Epithelial cell of proximal tubule (primary cell): Measurements from ENCODE around the gene MC1R. TPM values are rescaled to one million over a fixed set of nuclear protein-coding genes. Genes with fewer than 3 reads are reported as not detected.

ENCODE experiments used
- DNase-seq: peaks from one replicate; pipeline ENCODE4 v3.0.0-alpha.2; 2011; ENCODE audit warnings: low read depth
- H3K4me3 ChIP-seq: 2 replicates; pipeline ENCODE4 v1.5.1; 2011; ENCODE audit warnings: low read depth, mild to moderate bottlenecking, low read length
- total RNA-seq: library from RNA; depleted of rRNA; stranded (reverse); fragments of >200 nt; gene quantifications from 2 replicates; pipeline ENCODE4 v1.2.3, GENCODE V29; 2015
- TF ChIP-seq, protein P1 (sequence below): conservative IDR thresholded peaks from 2 replicates; pipeline ENCODE4 v1.5.1; 2012; ENCODE audit warnings: low read depth, mild to moderate bottlenecking, low read length

Gene MC1R
- total RNA-seq, 1 donor from 2014 or later = 2.5 TPM

DNA sequence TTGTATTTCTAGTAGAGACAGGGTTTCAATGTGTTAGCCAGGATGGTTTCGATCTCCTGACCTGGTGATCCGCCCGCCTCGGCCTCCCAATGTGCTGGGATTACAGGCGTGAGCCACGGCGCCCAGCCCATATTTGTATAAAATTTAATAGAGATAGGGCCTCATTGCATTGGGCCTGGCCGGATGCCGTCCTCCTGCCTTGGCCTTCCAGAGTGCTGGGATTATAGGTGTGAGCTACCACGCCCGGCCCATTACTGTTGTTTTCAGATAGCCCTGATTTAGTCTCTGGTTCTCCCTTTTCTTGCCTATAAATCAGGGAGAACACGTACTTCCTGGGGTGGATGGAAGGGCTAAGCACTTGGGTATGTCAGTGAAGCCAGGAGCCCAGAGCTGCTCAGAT lies 33.4 kb downstream of the MC1R start:
- TF ChIP-seq, protein P1, sequence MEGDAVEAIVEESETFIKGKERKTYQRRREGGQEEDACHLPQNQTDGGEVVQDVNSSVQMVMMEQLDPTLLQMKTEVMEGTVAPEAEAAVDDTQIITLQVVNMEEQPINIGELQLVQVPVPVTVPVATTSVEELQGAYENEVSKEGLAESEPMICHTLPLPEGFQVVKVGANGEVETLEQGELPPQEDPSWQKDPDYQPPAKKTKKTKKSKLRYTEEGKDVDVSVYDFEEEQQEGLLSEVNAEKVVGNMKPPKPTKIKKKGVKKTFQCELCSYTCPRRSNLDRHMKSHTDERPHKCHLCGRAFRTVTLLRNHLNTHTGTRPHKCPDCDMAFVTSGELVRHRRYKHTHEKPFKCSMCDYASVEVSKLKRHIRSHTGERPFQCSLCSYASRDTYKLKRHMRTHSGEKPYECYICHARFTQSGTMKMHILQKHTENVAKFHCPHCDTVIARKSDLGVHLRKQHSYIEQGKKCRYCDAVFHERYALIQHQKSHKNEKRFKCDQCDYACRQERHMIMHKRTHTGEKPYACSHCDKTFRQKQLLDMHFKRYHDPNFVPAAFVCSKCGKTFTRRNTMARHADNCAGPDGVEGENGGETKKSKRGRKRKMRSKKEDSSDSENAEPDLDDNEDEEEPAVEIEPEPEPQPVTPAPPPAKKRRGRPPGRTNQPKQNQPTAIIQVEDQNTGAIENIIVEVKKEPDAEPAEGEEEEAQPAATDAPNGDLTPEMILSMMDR = no peak
- H3K4me3 ChIP-seq = no peak overlapping the region
- DNase-seq = no peak

DNA sequence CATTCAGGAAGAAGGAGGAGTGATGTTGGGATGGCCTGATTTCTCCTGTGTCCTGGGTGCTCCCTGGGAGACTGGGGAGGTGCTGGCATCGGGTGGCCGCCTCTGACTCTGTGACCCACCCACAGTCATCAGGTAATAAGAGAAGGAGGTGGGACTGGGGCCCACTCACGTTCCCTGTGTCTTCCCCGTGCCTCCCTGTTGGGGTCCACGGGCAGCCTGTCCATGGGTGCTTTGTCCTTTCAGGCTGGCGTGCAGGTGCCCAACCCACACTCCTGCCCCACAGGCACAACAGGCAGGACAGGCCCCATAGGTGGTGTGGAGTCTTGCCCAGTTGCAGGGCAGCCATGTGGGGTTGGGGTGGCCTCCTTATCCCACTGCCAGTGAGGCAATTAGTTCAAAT lies 33.9 kb downstream of the MC1R start:
- TF ChIP-seq, protein P1 = no peak
- H3K4me3 ChIP-seq = no peak overlapping the region
- DNase-seq = no peak

DNA sequence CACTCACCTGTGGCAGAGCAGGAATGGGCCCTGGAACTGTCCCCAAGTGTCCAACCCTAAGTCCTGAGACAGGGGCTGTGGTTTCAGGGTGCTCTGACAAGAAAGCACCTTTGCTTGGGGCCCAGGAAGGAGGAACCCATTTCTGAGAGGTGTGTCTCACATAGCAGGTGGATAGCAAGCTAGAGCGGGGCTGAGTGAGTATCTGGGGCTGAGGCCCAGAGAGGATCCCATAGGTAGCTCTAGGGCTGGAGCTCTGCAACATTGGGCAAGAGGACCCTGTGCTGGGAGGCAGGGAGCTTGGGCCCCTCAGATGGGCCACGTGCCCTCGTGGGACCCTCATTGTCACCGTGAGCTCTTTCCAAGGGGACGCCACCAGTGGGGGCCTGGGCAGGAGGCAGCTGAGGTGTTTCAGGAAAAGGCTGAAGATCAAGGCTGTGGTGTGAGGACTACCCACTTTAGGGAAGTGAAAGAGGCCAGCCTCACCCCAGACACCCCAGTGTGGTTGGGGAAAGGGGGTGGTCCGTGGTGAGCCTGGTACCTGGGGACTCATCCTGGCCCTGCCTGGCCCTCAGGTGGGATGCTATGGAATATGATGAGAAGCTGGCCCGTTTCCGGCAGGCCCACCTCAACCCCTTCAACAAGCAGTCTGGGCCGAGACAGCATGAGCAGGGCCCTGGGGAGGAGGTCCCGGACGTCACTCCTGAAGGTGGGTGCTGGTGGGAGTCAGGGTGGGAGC lies 35.2 kb downstream of the MC1R start:
- TF ChIP-seq, protein P1 = no peak
- no peak for DNase-seq
- H3K4me3 ChIP-seq = no peak overlapping the region

DNA sequence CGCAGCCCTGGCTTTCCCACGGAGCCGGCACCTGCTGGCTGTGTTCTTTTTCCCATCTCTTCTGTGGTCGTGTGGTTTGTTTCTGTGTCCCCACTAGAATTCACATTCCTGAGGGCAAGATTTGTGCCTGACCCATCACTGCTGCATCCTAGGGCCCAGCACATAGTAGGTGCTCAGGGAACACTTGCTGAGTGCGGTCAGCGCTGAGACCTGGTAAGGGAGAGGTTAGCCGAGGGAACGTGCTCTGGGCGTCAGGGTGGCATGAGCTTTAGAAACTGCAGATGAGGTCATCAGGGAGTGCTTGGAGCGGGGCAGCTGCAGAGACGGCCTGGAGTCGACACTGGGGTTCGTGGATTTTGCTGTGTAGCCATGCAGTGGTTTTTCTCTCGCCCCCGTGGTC lies 35.8 kb downstream of the MC1R start:
- TF ChIP-seq, protein P1 = no peak

DNA sequence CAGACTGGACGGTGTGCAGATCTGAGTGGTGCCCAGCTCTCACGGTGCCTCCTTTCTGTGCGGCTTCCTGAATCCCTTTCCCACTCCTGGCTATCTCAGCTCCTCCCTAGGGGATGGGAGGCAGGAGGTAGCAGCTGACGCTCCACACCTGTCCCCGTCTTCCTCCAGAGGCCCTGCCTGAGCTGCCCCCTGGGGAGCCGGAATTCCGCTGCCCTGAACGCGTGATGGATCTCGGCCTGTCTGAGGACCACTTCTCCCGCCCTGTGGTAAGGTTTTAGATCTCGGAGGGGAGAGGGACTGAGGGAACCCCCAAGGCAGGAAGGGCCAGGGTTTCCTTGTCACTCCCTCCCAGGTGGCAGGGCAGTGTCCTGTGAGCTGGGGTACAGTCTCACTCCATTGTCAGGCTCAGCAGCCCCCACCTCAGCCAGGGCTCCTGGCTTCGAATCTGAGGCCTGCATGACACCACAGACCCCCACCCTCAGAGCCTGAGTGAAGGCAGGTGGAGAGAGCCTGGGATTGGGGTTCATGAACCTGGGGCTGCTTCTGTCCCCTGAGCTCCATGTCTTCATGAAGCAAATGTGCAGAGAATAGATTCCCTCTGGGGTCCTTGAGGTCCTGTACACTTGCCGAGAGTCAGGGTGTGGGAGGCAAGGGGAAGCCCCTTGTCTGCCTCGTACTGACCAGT lies 36.5 kb downstream of the MC1R start:
- TF ChIP-seq, protein P1 = no peak
- no peak overlapping the region for H3K4me3 ChIP-seq
- DNase-seq = no peak

More for the DNA sequence above, 35.8 kb downstream of the MC1R start:
- no peak overlapping the region for H3K4me3 ChIP-seq
- DNase-seq = no peak

DNA sequence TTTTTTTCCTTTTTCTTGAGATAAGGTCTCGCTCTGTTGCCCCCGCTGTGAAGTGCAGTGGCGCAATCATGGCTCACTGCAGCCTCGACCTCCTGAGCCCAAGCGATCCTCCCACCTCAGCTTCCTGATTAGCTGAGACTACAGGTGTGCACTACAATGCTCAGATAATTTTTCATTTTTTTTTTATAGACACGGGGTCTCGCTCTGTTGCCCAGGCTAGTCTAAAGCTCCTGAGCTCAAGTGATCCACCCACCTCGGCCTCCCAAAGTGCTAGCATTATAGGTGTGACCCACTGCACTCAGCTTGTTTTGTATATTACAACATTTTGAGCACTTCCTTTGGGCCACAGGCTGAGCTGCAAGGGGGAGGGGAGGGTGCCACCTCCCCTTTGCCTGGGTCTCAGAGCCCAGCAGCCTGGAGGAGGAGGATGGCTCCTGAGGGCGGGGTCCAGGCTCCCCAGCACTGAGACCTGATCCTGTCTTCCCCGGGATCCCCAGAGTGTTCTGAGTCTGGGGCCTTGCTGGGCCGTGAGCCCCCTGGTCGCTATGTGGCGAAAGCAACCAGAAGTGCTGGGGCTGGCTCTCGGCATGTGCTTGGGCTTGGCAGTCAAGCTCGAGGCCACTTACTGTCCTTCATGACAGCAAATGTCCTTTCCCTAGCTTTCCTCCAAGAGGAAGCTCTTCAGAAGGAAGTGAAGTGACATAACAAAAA lies 38.0 kb downstream of the MC1R start:
- DNase-seq = no peak
- TF ChIP-seq, protein P1 = no peak
- H3K4me3 ChIP-seq = no peak overlapping the region
